ENCODE results near the gene CDH22. TPM values are rescaled to one million over a fixed set of nuclear protein-coding genes. Genes with fewer than 3 reads are reported as not detected.

The CDH22 gene
- total RNA-seq, 1 donor from 2014 or later: 0.09 TPM

- Mint-ChIP-seq H3K9me3 (no peaks in the 10 kb centered on the region), H3K4me3 (no peak overlapping the region), H3K27ac (ENCODE audit: unreplicated experiment) (no peak overlapping the region), H3K27me3 (ENCODE audit: low read depth) (peaks cover 25% of the 10 kb centered on the region), H3K36me3 (ENCODE audit: low read depth) (no peaks in the 10 kb centered on the region), H3K4me1 (no peaks in the 10 kb centered on the region)
- no peak for TF ChIP-seq CTCF (conservative IDR thresholded peaks at IDR 0.05)
- DNase-seq (ENCODE audit: low read depth, low spot score): no peak
These were observed 21.3 kb downstream of the CDH22 start for GRCh38 chr20:46286977-46287376.

- DNase-seq (ENCODE audit: low read depth, low spot score): no peak
- Mint-ChIP-seq H3K9me3 (no peaks in the 10 kb centered on the region), H3K36me3 (ENCODE audit: low read depth) (no peaks in the 10 kb centered on the region), H3K27ac (ENCODE audit: unreplicated experiment) (no peak overlapping the region), H3K4me3 (no peak overlapping the region), H3K27me3 (ENCODE audit: low read depth) (peaks cover 23% of the 10 kb centered on the region), H3K4me1 (no peaks in the 10 kb centered on the region)
- no peak for TF ChIP-seq CTCF (conservative IDR thresholded peaks at IDR 0.05)
These were observed 21.9 kb downstream of the CDH22 start for GRCh38 chr20:46286382-46286781.

GRCh38 chr20:46285740-46286139 is 22.6 kb downstream of the CDH22 start:
- H3K4me1 Mint-ChIP-seq: no peaks in the 10 kb centered on the region
- H3K36me3 Mint-ChIP-seq (ENCODE audit: low read depth): no peaks in the 10 kb centered on the region
- no peak overlapping the region for H3K27ac Mint-ChIP-seq (ENCODE audit: unreplicated experiment)
- H3K9me3 Mint-ChIP-seq: no peaks in the 10 kb centered on the region
- H3K27me3 Mint-ChIP-seq (ENCODE audit: low read depth): peaks cover 29% of the 10 kb centered on the region
- H3K4me3 Mint-ChIP-seq: no peak overlapping the region
- TF ChIP-seq CTCF (conservative IDR thresholded peaks at IDR 0.05): no peak
- no peak for DNase-seq (ENCODE audit: low read depth, low spot score)

GRCh38 chr20:46285072-46285471 is 23.2 kb downstream of the CDH22 start:
- TF ChIP-seq CTCF (conservative IDR thresholded peaks at IDR 0.05): no peak
- Mint-ChIP-seq H3K36me3 (ENCODE audit: low read depth) (no peaks in the 10 kb centered on the region), H3K4me1 (no peaks in the 10 kb centered on the region), H3K27ac (ENCODE audit: unreplicated experiment) (no peak overlapping the region), H3K27me3 (ENCODE audit: low read depth) (peaks cover 32% of the 10 kb centered on the region), H3K9me3 (no peaks in the 10 kb centered on the region), H3K4me3 (no peak overlapping the region)
- no peak for DNase-seq (ENCODE audit: low read depth, low spot score)

GRCh38 chr20:46284040-46284427 is 24.3 kb downstream of the CDH22 start:
- H3K4me1 Mint-ChIP-seq: no peaks in the 10 kb centered on the region
- peaks cover 36% of the 10 kb centered on the region for H3K27me3 Mint-ChIP-seq (ENCODE audit: low read depth)
- DNase-seq (ENCODE audit: low read depth, low spot score): no peak
- H3K36me3 Mint-ChIP-seq (ENCODE audit: low read depth): no peaks in the 10 kb centered on the region
- H3K4me3 Mint-ChIP-seq: no peak overlapping the region
- no peak for TF ChIP-seq CTCF (conservative IDR thresholded peaks at IDR 0.05)
- no peaks in the 10 kb centered on the region for H3K9me3 Mint-ChIP-seq
- no peak overlapping the region for H3K27ac Mint-ChIP-seq (ENCODE audit: unreplicated experiment)

All from neural crest cell (in vitro differentiated cells).